ENCODE data around the gene HMGXB3.

Gene HMGXB3

GRCh38 chr5:150101023-150101422 lies 100.5 kb downstream of the HMGXB3 start:
- no peak for DNase-seq
